ENCODE data around the gene FANK1.

Gene FANK1

Small RNA genes lying within 50 kb of the gene (small RNA-seq; reads per million reads assigned to genes)
- gene GNG10P1 = 0 reads per million in 2 experiments
- 0 reads per million in 2 experiments for gene RF00017
- gene RNU2-42P = 0 reads per million in 2 experiments

All from SK-N-DZ (cell line).